AG04450 (cell line): ENCODE measurements around the gene NAB2. TPM values are rescaled to one million over a fixed set of nuclear protein-coding genes. Genes with fewer than 3 reads are reported as not detected.

Experiments
- CTCF ChIA-PET: fragments of 300-600, 350-600 bp; formaldehyde crosslinking; extraction: SDS; loops from one replicate; lab custom pipeline; 2022; ENCODE audit warnings: antibody characterized with exemption, inconsistent platforms; lab: Charles Lee
- POLR2A ChIA-PET: fragments of 350-600 bp; formaldehyde crosslinking; extraction: SDS; loops from one replicate; lab custom pipeline; 2021; ENCODE audit warnings: antibody characterized with exemption, inconsistent platforms; lab: Yijun Ruan, JAX
- DNase-seq: peaks from one replicate; pipeline ENCODE4 v3.0.0-alpha.2; 2011; ENCODE audit warnings: low read depth, low spot score
- H3K27ac ChIP-seq: one replicate; pipeline ENCODE4 v1.5.1; 2012; ENCODE audit warnings: low read depth, low read length, control low read depth
- H3K27me3 ChIP-seq: one replicate; pipeline ENCODE4 v1.6.0; 2012; ENCODE audit warnings: low read length; ENCODE audit not compliant: control insufficient read depth, insufficient read depth
- H3K4me3 ChIP-seq: 2 replicates; pipeline ENCODE4 v1.5.1; 2011; ENCODE audit warnings: mild to moderate bottlenecking, low read depth, low read length, control low read depth
- H3K9me3 ChIP-seq: 2 replicates; pipeline ENCODE4 v1.5.1; 2012; ENCODE audit warnings: low read length; ENCODE audit not compliant: control insufficient read depth, insufficient read depth
- CTCF ChIP-seq: IDR thresholded peaks from 2 replicates; pipeline ENCODE4 v1.5.1; 2011; ENCODE audit warnings: low read depth, low read length, control low read depth, inconsistent platforms
- polyA plus RNA-seq: library from polyadenylated mRNA; depleted of rRNA; stranded (reverse); fragments of >200 nt; gene quantifications from 2 replicates; pipeline ENCODE4 v1.2.3, GENCODE V29; 2011

NAB2 gene
- polyA plus RNA-seq, 1 experiment: 46.4 TPM

DNA sequence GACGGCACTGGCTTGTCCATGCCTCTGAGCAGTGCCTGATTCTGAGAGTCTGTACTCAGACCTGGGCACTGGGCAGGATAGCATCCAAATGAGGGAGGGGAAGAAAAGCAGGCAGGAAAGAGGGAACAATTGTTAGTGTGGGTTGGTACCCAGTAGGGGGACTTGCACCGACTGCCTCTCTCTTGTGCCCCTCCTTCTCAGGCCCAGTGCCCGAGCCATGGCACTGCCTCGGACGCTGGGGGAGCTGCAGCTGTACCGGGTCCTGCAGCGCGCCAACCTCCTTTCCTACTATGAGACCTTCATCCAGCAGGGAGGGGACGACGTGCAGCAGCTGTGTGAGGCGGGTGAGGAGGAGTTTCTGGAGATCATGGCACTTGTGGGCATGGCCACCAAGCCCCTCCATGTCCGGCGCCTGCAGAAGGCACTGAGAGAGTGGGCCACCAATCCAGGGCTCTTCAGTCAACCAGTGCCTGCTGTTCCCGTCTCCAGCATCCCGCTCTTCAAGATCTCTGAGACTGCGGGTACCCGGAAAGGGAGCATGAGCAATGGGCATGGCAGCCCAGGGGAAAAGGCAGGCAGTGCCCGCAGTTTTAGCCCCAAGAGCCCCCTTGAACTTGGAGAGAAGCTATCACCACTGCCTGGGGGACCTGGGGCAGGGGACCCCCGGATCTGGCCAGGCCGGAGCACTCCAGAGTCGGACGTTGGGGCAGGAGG, 2.2 kb downstream of the NAB2 start:
- CTCF ChIA-PET: interaction anchor here (0.6 to 3.4 kb wide), 6 partner anchors 12 to 152 kb away, joined by 3 to 27 read pairs (median 4); no protein-coding TSS in a partner anchor
- peak overlapping the region; percentile 31 for H3K27ac ChIP-seq
- peak overlapping the region; percentile 74 for H3K4me3 ChIP-seq
- H3K9me3 ChIP-seq: no peaks in the 10 kb centered on the region; the same call in 1 of the 2 replicates
- POLR2A ChIA-PET: interaction anchor here (0.6 to 13.0 kb wide), 3 partner anchors 10 to 22 kb away, joined by 3 to 258 read pairs (median 7); partner anchors contain the start of gene STAT6
- TF ChIP-seq CTCF: peak; percentile 19; the same call in 1 of the 2 replicates
- H3K27me3 ChIP-seq: no peaks in the 10 kb centered on the region
- no peak for DNase-seq

- Histone ChIP-seq H3K9me3 (no peaks in the 10 kb centered on the region; the same call in 1 of the 2 replicates), H3K27ac (peak overlapping the region; percentile 21), H3K4me3 (peak overlapping the region; percentile 74), H3K27me3 (no peaks in the 10 kb centered on the region)
- DNase-seq: no peak
- ChIA-PET CTCF (interaction anchor here (0.7 to 3.4 kb wide), 9 partner anchors 10 to 95 kb away, joined by 3 to 27 read pairs (median 4); partner anchors contain the start of gene STAT6), POLR2A (interaction anchor here (0.5 to 13.0 kb wide), 5 partner anchors 16 to 122 kb away, joined by 3 to 258 read pairs (median 3); partner anchors contain the start of gene STAT6)
- no peak for TF ChIP-seq CTCF
These were observed 3.0 kb downstream of the NAB2 start for GRCh38 chr12:57091638-57092528.

DNA sequence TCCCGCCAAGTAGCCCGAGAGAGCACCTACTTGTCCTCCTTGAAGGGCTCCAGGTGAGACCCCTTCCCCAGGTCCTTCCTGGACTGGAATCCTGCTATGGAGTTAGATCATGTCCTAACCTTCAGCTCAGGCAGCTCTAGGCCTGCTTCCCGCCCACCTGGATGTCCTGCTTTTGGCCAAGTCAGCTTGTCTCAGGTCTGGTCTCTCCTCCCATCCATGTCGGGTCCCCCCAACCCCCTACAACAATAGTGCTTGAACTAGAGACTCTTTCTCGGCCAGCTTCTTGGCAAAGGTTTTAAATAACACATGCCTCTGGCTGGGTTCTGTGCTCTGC, 3.6 kb downstream of the NAB2 start:
- ChIA-PET POLR2A (interaction anchor here (0.6 to 13.0 kb wide), 3 partner anchors 15 to 56 kb away, joined by 3 to 258 read pairs (median 5); partner anchors contain the start of gene STAT6), CTCF (interaction anchor here (0.5 to 3.4 kb wide), 8 partner anchors 10 to 628 kb away, joined by 3 to 27 read pairs (median 6); partner anchors contain the start of gene STAT6)
- H3K27me3 ChIP-seq: no peaks in the 10 kb centered on the region
- no peak for DNase-seq
- H3K9me3 ChIP-seq: no peaks in the 10 kb centered on the region; the same call in 1 of the 2 replicates
- H3K4me3 ChIP-seq: peak overlapping the region; percentile 74
- TF ChIP-seq CTCF: no peak
- H3K27ac ChIP-seq: peak overlapping the region; percentile 52

- H3K4me3 ChIP-seq: peak overlapping the region; percentile 74
- ChIA-PET CTCF (interaction anchor here (0.5 to 3.4 kb wide), 9 partner anchors 9 to 628 kb away, joined by 3 to 27 read pairs (median 6); partner anchors contain the start of gene STAT6), POLR2A (interaction anchor here (0.6 to 13.0 kb wide), 4 partner anchors 14 to 56 kb away, joined by 3 to 258 read pairs (median 4); partner anchors contain the start of gene STAT6)
- no peak for DNase-seq
- no peaks in the 10 kb centered on the region for H3K27me3 ChIP-seq
- peak overlapping the region; percentile 75 for H3K27ac ChIP-seq
- TF ChIP-seq CTCF: no peak
- H3K9me3 ChIP-seq: no peaks in the 10 kb centered on the region; the same call in 1 of the 2 replicates
These were observed 4.0 kb downstream of the NAB2 start for GRCh38 chr12:57092876-57093414.
